IMR-90 (cell line): ENCODE measurements around the gene GALR1. TPM values are rescaled to one million over a fixed set of nuclear protein-coding genes. Genes with fewer than 3 reads are reported as not detected.

Experiments used
- ATAC-seq: fragments of 200-7000 bp; cut with Tn5 transposase; 2 replicates; pipeline ENCODE4 v1.9.1; 2020; ENCODE audit warnings: low read depth, mild to moderate bottlenecking, moderate library complexity
- BruUV-seq: library from RNA; stranded (reverse); fragments of 400-500 nt; replicated peaks from 2 replicates; lab custom pipeline; 2021; lab: Mats Ljungman, UMichigan
- CTCF ChIA-PET: fragments of 300-600 bp; formaldehyde crosslinking; extraction: SDS; loops from one replicate; lab custom pipeline; 2021; ENCODE audit warnings: antibody characterized with exemption; lab: Yijun Ruan, JAX
- POLR2A ChIA-PET: fragments of 300-600 bp; sonication (Branson Sonifier 250); formaldehyde crosslinking; loops from one replicate; lab custom pipeline; 2022; ENCODE audit warnings: antibody characterized with exemption; ENCODE audit not compliant: unreplicated experiment; lab: Charles Lee
- DNase-seq: peaks from one replicate; pipeline ENCODE4 v3.0.0; 2013
- H2AFZ ChIP-seq: replicated peaks from 2 replicates; pipeline ENCODE3; 2013; ENCODE audit warnings: low read length, mild to moderate bottlenecking; ENCODE audit not compliant: poor library complexity
- H2AK5ac ChIP-seq: 2 replicates; pipeline ENCODE4 v1.6.1; 2013; ENCODE audit warnings: low read depth, low read length, inconsistent platforms
- H2AK9ac ChIP-seq: replicated peaks from 2 replicates; pipeline ENCODE3; 2013; ENCODE audit warnings: mild to moderate bottlenecking, low read depth, low read length, moderate library complexity; ENCODE audit not compliant: poor library complexity
- H2BK120ac ChIP-seq: 2 replicates; pipeline ENCODE4 v1.6.1; 2013; ENCODE audit warnings: low read depth, low read length, inconsistent platforms
- H2BK15ac ChIP-seq: 3 replicates; pipeline ENCODE4 v1.6.1; 2013; ENCODE audit warnings: low read depth, low read length, inconsistent platforms
- H2BK20ac ChIP-seq: 2 replicates; pipeline ENCODE4 v1.6.1; 2013; ENCODE audit warnings: low read depth, mild to moderate bottlenecking, inconsistent platforms, low read length, moderate library complexity
- H2BK5ac ChIP-seq: 2 replicates; pipeline ENCODE4 v1.6.1; 2013; ENCODE audit warnings: mild to moderate bottlenecking, low read depth, low read length, inconsistent platforms; ENCODE audit not compliant: poor library complexity, severe bottlenecking
- H3K14ac ChIP-seq: replicated peaks from 2 replicates; pipeline ENCODE4 v1.6.1; 2013; ENCODE audit warnings: low read depth, low read length, inconsistent platforms
- H3K18ac ChIP-seq: 2 replicates; pipeline ENCODE4 v1.6.1; 2013; ENCODE audit warnings: low read depth, low read length, control low read depth
- H3K23ac ChIP-seq: 2 replicates; pipeline ENCODE4 v1.6.1; 2013; ENCODE audit warnings: low read depth, low read length, inconsistent platforms
- H3K27ac ChIP-seq: 2 replicates; pipeline ENCODE4 v1.5.1; 2013; ENCODE audit warnings: mild to moderate bottlenecking, control low read depth, low read length; ENCODE audit not compliant: insufficient read depth
- H3K27me3 ChIP-seq: 2 replicates; pipeline ENCODE4 v1.6.1; 2013; ENCODE audit warnings: low read length; ENCODE audit not compliant: control insufficient read depth, insufficient read depth
- H3K36me3 ChIP-seq: 2 replicates; pipeline ENCODE4 v1.6.1; 2013; ENCODE audit warnings: low read length, mixed read lengths; ENCODE audit not compliant: control insufficient read depth, insufficient read depth
- H3K4ac ChIP-seq: 2 replicates; pipeline ENCODE4 v1.6.1; 2013; ENCODE audit warnings: low read depth, low read length, inconsistent platforms
- H3K4me1 ChIP-seq: 2 replicates; pipeline ENCODE4 v1.6.1; 2013; ENCODE audit warnings: low read length, mixed read lengths; ENCODE audit not compliant: control insufficient read depth, insufficient read depth
- H3K4me2 ChIP-seq: 2 replicates; pipeline ENCODE4 v1.6.1; 2013; ENCODE audit warnings: low read depth, mild to moderate bottlenecking, control low read depth, low read length, moderate library complexity
- H3K4me3 ChIP-seq: 2 replicates; pipeline ENCODE4 v1.5.1; 2013; ENCODE audit warnings: low read depth, mild to moderate bottlenecking, control low read depth, low read length, moderate library complexity; ENCODE audit not compliant: insufficient read depth
- H3K56ac ChIP-seq: 2 replicates; pipeline ENCODE4 v1.6.1; 2013; ENCODE audit warnings: low read length, inconsistent platforms; ENCODE audit not compliant: insufficient read depth; ENCODE audit errors: extremely low read depth
- H3K79me1 ChIP-seq, 2 experiments: 2 replicates each; pipeline ENCODE4 v1.6.1; 2013; ENCODE audit warnings: low read length in 2 of 2, inconsistent platforms in 1 of 2, low read depth in 1 of 2
- H3K9ac ChIP-seq: 2 replicates; pipeline ENCODE4 v1.6.1; 2013; ENCODE audit warnings: low read depth, low read length, control low read depth
- H3K9me1 ChIP-seq: 2 replicates; pipeline ENCODE4 v1.6.1; 2013; ENCODE audit warnings: low read length, inconsistent platforms; ENCODE audit not compliant: insufficient read depth
- H3K9me3 ChIP-seq: 2 replicates; pipeline ENCODE4 v1.6.1; 2013; ENCODE audit warnings: low read length; ENCODE audit not compliant: control insufficient read depth, insufficient read depth
- H4K20me1 ChIP-seq: 2 replicates; pipeline ENCODE4 v1.6.1; 2013; ENCODE audit warnings: low read length, inconsistent platforms; ENCODE audit not compliant: insufficient read depth
- H4K5ac ChIP-seq: 2 replicates; pipeline ENCODE4 v1.6.1; 2013; ENCODE audit warnings: mild to moderate bottlenecking, low read depth, low read length, control low read depth
- H4K8ac ChIP-seq, 2 experiments: 2 replicates each; pipeline ENCODE4 v1.6.1; 2013; ENCODE audit warnings: low read depth in 2 of 2, low read length in 2 of 2, control low read depth in 1 of 2, inconsistent platforms in 1 of 2
- H4K91ac ChIP-seq: 2 replicates; pipeline ENCODE4 v1.6.1; 2013; ENCODE audit warnings: low read depth, low read length, inconsistent platforms; ENCODE audit not compliant: insufficient read depth
- MAFK ChIP-seq: IDR thresholded peaks from 2 replicates; pipeline ENCODE4 v1.6.1; 2012; ENCODE audit warnings: low read depth, low read length, improper control_type of control experiment
- MAZ ChIP-seq: IDR thresholded peaks from 2 replicates; pipeline ENCODE4 v1.6.1; 2012; ENCODE audit warnings: low read depth, mild to moderate bottlenecking, low read length, improper control_type of control experiment, moderate library complexity, borderline replicate concordance
- NFE2L2 ChIP-seq: fragments of 150-350 bp; IDR thresholded peaks from 2 replicates; pipeline ENCODE4 v1.6.1; 2016; ENCODE audit warnings: low read depth, mild to moderate bottlenecking, low read length
- whole genome bisulfite sequencing, 2 experiments: methylation state at CpG; one replicate each; pipeline versions ENCODE4 v1.1.5 to v1.1.7; 2013; ENCODE audit warnings: missing lambda C conversion rate in 2 of 2; ENCODE audit not compliant: insufficient read length in 1 of 2; ENCODE audit errors: extremely low coverage in 2 of 2; 5-methylcytosine and 5-hydroxymethylcytosine counted together
- dilution Hi-C: fragments of 300-500 bp; cut with HindIII; formaldehyde crosslinking; loops from one replicate; pipeline ENCODE4 v1.14.3; 2018; ENCODE audit warnings: low sequenced_read_pairs; ENCODE audit not compliant: unreplicated experiment
- in situ Hi-C: fragments of 300-500 bp; cut with MboI; formaldehyde crosslinking; loops from 3 replicates; pipeline ENCODE4 v1.14.3; 2019; ENCODE audit warnings: low sequenced_read_pairs, inconsistent platforms, mixed read lengths
- intact Hi-C: fragments of 100-400 bp; cut with micrococcal nuclease; formaldehyde crosslinking; loops from 2 replicates; pipeline ENCODE4 v1.10.0; 2022
- polyA plus RNA-seq, 3 experiments: library from polyadenylated mRNA; depleted of rRNA; stranded (reverse); fragments of >200 nt; gene quantifications; 2 replicates each; pipeline ENCODE4 v1.2.3, GENCODE V29; 2012; ENCODE audit warnings: low replicate concordance in 1 of 3
- total RNA-seq: library from RNA; depleted of rRNA; stranded (reverse); fragments of >200 nt; gene quantifications from 2 replicates; pipeline ENCODE4 v1.2.3, GENCODE V29; 2012
- TF ChIP-seq, protein P1 (sequence below): conservative IDR thresholded peaks from 2 replicates; pipeline ENCODE4 v1.5.1; 2012; ENCODE audit warnings: mild to moderate bottlenecking, low read depth, low read length, improper control_type of control experiment

The GALR1 gene
- total and polyA plus RNA-seq, 2 of the 4 experiments (the other 2 are of a cell fraction): not detected

DNA sequence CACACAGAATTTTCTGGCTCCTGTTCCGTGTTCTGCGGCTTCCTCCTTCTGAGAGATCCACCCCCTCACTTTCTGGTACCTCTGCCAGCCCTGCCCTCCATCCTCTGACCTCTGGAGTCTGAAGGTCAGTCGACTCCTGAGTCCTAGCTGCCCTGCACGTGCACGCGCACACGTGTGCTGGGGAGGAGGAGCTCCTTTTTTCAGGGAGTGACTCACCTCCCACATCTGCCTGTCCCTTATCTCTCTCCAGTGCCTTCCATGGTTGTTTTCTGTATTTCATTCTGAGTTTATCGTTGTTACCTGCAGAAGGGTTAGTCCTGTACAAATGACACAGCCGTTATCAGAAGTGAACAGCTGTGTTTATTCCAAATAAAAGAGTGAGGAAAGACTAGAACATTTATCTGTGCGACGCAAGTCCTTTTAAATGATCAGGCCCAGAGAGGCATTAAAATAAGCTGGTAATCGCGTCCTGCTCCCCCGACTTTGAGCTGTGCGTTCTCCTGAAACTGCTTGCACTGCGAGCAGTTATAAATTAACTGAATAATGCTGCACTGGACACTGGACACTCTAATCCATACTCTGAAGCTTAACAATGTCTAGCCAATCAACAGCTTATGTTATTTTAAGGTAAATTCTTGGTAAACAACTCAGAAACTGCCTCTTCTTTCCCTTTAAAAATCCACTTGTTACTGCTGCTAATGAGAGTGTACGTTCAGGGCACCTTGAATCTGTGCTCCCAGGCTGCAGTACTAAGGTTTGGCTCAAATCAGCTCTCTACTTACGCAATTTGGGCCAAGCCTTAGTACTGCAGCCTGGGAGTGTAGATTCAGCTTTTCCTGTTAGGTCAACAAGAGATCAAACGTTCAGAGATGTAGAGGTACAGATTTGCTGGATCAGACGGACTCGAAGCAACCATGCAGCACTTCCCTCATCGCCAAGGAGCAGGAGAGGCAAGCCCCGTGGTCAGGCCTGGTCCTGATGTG lies 72.5 kb downstream of the GALR1 start:
- Histone ChIP-seq H3K79me1 (no peaks in the 10 kb centered on the region), H3K9me1 (no peaks in the 10 kb centered on the region), H3K18ac (no peak overlapping the region), H3K56ac (no peak overlapping the region), H2BK15ac (no peak overlapping the region), H2AK5ac (no peak overlapping the region), H3K4ac (no peak overlapping the region), H2BK120ac (no peak overlapping the region), H3K36me3 (no peaks in the 10 kb centered on the region), H3K27ac (no peak overlapping the region), H4K91ac (no peak overlapping the region), H3K9me3 (peaks cover 14% of the 10 kb centered on the region), H2BK20ac (no peak overlapping the region), H3K9ac (no peak overlapping the region), H3K4me3 (no peak overlapping the region), H2BK5ac (no peak overlapping the region), H4K20me1 (no peaks in the 10 kb centered on the region), H3K23ac (no peak overlapping the region), H3K4me1 (no peaks in the 10 kb centered on the region), H4K8ac (no peak overlapping the region), H2AFZ (no peak overlapping the region), H4K5ac (no peak overlapping the region), H3K27me3 (no peaks in the 10 kb centered on the region), H3K14ac (no peak overlapping the region), H3K4me2 (no peak overlapping the region), H2AK9ac (no peak overlapping the region)
- in situ Hi-C loops: no loop called here
- DNase-seq (no peak), ATAC-seq (no peak)
- dilution Hi-C loops: no loop called here
- ChIA-PET POLR2A (no interaction called here), CTCF (no interaction called here)
- intact Hi-C loops: no loop called here
- TF ChIP-seq, protein P1, sequence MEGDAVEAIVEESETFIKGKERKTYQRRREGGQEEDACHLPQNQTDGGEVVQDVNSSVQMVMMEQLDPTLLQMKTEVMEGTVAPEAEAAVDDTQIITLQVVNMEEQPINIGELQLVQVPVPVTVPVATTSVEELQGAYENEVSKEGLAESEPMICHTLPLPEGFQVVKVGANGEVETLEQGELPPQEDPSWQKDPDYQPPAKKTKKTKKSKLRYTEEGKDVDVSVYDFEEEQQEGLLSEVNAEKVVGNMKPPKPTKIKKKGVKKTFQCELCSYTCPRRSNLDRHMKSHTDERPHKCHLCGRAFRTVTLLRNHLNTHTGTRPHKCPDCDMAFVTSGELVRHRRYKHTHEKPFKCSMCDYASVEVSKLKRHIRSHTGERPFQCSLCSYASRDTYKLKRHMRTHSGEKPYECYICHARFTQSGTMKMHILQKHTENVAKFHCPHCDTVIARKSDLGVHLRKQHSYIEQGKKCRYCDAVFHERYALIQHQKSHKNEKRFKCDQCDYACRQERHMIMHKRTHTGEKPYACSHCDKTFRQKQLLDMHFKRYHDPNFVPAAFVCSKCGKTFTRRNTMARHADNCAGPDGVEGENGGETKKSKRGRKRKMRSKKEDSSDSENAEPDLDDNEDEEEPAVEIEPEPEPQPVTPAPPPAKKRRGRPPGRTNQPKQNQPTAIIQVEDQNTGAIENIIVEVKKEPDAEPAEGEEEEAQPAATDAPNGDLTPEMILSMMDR: no peak
- TF ChIP-seq NFE2L2 (no peak), MAZ (no peak), MAFK (no peak)
- 22% methylated on average over 10 of the region's 23 CpGs; no CpG with 5 or more reads in 1 of the 2 experiments for WGBS, 2 experiments
- BruUV-seq: no TSS peak
